ENCODE measurements around the gene LMF1.

Gene LMF1

GRCh38 chr16:970386-970765, 408 bp downstream of the LMF1 start:
- Histone ChIP-seq H2AFZ (peak overlapping the region; percentile 99), H3K9ac (peak overlapping the region; percentile 77), H3K4me3 (ENCODE audit: low read depth, low read length) (peak overlapping the region; percentile 75), H3K4me2 (ENCODE audit: low read length) (peak overlapping the region; percentile 81), H3K27ac (peak overlapping the region; percentile 59), H3K79me2 (peaks cover 6% of the 10 kb centered on the region), H3K9me3 (ENCODE audit: control insufficient read depth, low read length) (no peaks in the 10 kb centered on the region), H3K27me3 (ENCODE audit: control insufficient read depth, insufficient read depth, low read length) (no peaks in the 10 kb centered on the region), H3K36me3 (ENCODE audit: control insufficient read depth, insufficient read depth, low read length) (no peaks in the 10 kb centered on the region), H3K4me1 (peaks cover 8% of the 10 kb centered on the region)
- TF ChIP-seq CTCF (IDR thresholded peaks at IDR 0.05), result no peak

GRCh38 chr16:969508-970385, 1.0 kb downstream of the LMF1 start:
- peaks cover 6% of the 10 kb centered on the region for H3K79me2 ChIP-seq
- no peak for TF ChIP-seq CTCF (IDR thresholded peaks at IDR 0.05)
- H3K4me3 ChIP-seq (ENCODE audit: low read depth, low read length), result peak overlapping the region; percentile 75
- no peaks in the 10 kb centered on the region for H3K36me3 ChIP-seq (ENCODE audit: control insufficient read depth, insufficient read depth, low read length)
- peaks cover 8% of the 10 kb centered on the region for H3K4me1 ChIP-seq
- H3K9me3 ChIP-seq (ENCODE audit: control insufficient read depth, low read length), result no peaks in the 10 kb centered on the region
- peak overlapping the region; percentile 77 for H3K9ac ChIP-seq
- H3K27ac ChIP-seq, result no peak overlapping the region
- peak overlapping the region; percentile 99 for H2AFZ ChIP-seq
- peak overlapping the region; percentile 81 for H3K4me2 ChIP-seq (ENCODE audit: low read length)
- H3K27me3 ChIP-seq (ENCODE audit: control insufficient read depth, insufficient read depth, low read length), result no peaks in the 10 kb centered on the region

- no peaks in the 10 kb centered on the region for H3K36me3 ChIP-seq (ENCODE audit: control insufficient read depth, insufficient read depth, low read length)
- no peak overlapping the region for H3K27ac ChIP-seq
- no peak overlapping the region for H3K4me3 ChIP-seq (ENCODE audit: low read depth, low read length)
- no peak overlapping the region for H3K9ac ChIP-seq
- H3K79me2 ChIP-seq, result peaks cover 6% of the 10 kb centered on the region
- peaks cover 8% of the 10 kb centered on the region for H3K4me1 ChIP-seq
- TF ChIP-seq CTCF (IDR thresholded peaks at IDR 0.05), result no peak
- no peak overlapping the region for H3K4me2 ChIP-seq (ENCODE audit: low read length)
- no peak overlapping the region for H2AFZ ChIP-seq
- no peaks in the 10 kb centered on the region for H3K27me3 ChIP-seq (ENCODE audit: control insufficient read depth, insufficient read depth, low read length)
- H3K9me3 ChIP-seq (ENCODE audit: control insufficient read depth, low read length), result no peaks in the 10 kb centered on the region
These were observed 2.2 kb downstream of the LMF1 start for GRCh38 chr16:968620-969019.

- no peak overlapping the region for H3K9ac ChIP-seq
- H3K4me2 ChIP-seq (ENCODE audit: low read length), result no peak overlapping the region
- no peak overlapping the region for H3K4me3 ChIP-seq (ENCODE audit: low read depth, low read length)
- H3K9me3 ChIP-seq (ENCODE audit: control insufficient read depth, low read length), result no peaks in the 10 kb centered on the region
- H3K4me1 ChIP-seq, result peaks cover 8% of the 10 kb centered on the region
- H3K27ac ChIP-seq, result no peak overlapping the region
- H2AFZ ChIP-seq, result no peak overlapping the region
- H3K79me2 ChIP-seq, result peaks cover 6% of the 10 kb centered on the region
- no peak for TF ChIP-seq CTCF (IDR thresholded peaks at IDR 0.05)
- H3K36me3 ChIP-seq (ENCODE audit: control insufficient read depth, insufficient read depth, low read length), result no peaks in the 10 kb centered on the region
- no peaks in the 10 kb centered on the region for H3K27me3 ChIP-seq (ENCODE audit: control insufficient read depth, insufficient read depth, low read length)
These were observed 3.1 kb downstream of the LMF1 start for GRCh38 chr16:967546-968295.

Measured in parathyroid adenoma (tissue), 2 donors.